HG02678 (cell line): ENCODE results near the gene NTN4.
"Not testable (repeated sequence)": the region's sequence is repeated elsewhere in the genome, so short reads cannot be mapped to it uniquely, and the experiment has no call there.

ENCODE experiments used
- ATAC-seq: cut with Tn5 transposase; IDR thresholded peaks from one replicate; pipeline ENCODE4 v1.9.1; 2021; ENCODE audit warnings: mild to moderate bottlenecking, moderate library complexity; ENCODE audit not compliant: unreplicated experiment

NTN4 gene

DNA sequence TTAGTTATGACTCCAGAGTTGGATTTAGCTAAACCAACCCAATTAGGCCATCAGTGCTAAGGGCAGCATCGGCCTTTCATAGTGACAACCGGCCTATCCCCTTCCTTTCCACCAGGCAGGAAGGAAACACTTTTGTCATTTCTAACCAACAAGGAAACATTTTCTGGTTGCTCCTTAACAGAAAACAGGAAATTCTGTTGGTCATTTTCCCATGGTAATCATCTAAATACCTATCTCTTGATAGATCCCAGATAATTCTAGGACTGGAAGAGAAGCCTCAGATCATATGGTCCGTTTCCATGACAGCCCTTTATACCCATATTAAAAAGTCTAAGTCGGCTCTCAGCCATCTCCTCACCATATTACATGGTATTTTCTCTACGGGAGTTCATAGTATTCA is 160.1 kb downstream of the NTN4 start:
- ATAC-seq = no peak

DNA sequence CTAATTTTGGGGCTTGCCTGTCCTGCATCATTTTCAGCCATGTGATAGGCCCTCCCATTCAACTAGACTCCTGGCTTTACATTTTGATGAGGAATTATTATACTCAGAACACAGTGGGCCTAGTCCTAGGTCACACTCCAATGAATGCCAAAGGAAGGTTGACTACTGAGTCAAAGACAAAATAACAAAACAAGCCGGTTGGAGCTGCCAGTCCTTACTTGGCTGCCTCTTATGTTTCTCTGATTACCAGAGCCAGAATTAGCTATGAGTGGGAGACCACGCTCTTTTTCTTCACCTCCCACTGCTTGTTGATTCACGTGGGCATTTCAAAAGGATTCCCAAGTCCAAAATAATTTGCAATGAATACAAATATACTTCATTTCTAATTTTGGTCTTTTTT is 161.2 kb downstream of the NTN4 start:
- no peak for ATAC-seq

- no peak for ATAC-seq
Measured at GRCh38 chr12:95626854-95627253, 163.7 kb downstream of the NTN4 start.

DNA sequence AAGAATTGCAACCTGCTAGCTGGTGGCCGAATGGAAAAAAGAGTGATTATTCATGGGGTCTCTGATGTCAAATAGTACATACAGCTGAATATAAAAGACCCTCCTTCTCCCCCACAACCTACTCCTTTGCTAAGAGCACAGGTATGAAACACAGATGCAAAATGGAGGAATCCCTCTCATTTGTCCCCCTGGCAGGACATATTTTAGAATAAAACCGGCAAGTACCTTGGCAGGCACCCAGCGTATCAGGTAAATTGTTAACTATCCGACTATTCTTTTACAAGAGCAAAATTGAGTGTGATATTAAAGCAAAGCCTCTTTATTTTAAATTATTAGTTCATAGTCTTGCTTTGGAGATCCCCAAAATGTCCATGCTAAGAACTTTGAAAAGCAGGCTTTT is 165.6 kb downstream of the NTN4 start:
- no peak for ATAC-seq

DNA sequence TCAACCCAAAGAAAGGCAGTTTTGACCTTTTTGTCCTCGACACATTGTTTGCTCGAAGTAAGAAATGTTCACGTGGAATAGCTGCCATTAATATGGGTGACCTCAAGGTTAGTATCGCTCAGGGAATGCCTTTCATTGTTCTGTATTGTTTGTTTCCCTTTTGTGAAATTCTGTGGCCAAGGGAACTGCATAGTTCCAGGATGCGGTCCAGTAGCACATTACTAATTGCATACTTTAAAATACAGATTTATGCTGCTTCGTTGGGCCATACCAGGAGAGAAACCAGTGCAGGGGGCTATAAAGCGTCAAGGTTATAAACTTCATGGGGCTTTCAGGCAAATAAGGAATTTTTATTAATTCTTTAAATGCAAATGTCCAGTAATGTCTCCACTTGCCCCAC is 166.0 kb downstream of the NTN4 start:
- ATAC-seq = no peak

DNA sequence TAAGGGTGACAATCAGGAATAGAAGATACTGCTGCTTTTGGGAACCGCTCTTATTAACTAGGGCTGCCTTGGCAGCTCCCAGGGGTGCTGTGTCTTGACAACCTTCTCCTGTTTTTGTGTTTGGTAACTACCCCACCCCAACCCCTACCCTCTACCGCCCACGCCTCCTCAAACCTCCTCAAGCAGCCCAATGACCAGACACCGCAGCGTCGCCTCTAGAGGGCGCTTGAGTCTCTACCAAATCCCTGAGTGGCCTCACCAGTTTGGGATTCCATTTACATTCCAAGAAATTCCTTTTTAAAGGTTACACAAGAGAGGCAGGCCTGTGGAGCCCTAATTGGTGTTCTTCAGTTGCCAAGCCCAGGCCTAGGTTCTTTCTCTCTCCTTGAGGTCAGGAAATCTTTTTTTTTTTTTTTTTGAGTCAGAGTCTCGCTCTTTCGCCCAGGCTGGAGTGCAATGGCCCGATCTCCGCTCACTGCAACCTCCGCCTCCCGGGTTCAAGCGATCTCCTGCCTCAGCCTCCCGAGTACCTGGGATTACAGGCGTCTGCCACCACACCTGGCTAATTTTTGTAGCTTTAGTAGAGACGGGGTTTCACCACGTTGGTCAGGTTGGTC is 166.9 kb downstream of the NTN4 start:
- no peak for ATAC-seq

- no peak for ATAC-seq
Measured at GRCh38 chr12:95622879-95623278, 167.7 kb downstream of the NTN4 start.

- ATAC-seq = no peak
Measured at GRCh38 chr12:95621725-95622124, 168.8 kb downstream of the NTN4 start.

GRCh38 chr12:95620171-95620570 is 170.4 kb downstream of the NTN4 start:
- ATAC-seq = no peak

GRCh38 chr12:95616470-95616869 is 174.1 kb downstream of the NTN4 start:
- ATAC-seq = not testable (repeated sequence)

DNA sequence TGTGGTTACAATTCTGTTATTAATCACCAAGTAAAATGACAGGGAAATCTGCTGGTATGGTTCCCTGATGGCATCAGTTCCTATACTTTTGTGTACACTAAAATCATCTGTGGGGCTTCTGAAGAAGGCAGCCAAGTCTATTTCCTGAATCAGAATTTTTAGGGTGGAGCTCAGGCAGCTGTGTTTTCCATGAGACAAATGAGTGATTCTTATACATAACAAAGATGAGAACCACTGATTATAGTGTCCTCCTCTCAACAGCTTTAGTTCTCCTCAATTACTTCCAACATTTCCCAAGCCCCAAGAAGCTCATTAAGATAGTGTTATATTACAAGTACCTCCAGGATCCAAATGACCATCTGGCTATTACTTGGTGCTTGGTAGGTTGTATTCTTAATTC is 174.8 kb downstream of the NTN4 start:
- ATAC-seq = no peak

DNA sequence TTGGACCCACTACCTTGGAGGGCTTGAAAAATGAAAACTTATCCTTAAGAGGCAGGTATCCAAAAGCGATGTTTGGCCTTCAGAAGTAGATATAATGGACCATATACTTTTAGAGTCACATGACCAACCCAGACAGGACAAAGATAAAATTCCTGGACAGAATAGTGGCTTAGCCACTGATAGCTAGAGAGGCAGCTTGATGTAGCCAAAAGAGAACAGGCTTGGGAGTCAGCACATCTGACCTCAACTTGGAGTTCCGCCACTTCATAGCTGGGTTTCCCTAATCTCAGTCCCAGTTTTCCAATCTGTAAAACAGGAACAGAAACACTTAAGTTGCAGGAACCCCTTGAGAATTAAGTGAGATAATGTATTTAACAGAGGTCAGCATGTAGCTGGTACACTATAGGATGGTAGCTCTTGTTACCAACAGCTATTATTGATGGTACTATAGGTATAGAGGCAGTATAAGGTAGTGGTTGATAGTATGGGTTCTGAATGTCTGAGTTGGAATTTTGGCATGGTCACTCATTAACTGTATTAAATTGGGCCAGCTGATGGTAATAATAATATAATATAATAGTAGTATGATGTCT is 176.1 kb downstream of the NTN4 start:
- no peak for ATAC-seq

DNA sequence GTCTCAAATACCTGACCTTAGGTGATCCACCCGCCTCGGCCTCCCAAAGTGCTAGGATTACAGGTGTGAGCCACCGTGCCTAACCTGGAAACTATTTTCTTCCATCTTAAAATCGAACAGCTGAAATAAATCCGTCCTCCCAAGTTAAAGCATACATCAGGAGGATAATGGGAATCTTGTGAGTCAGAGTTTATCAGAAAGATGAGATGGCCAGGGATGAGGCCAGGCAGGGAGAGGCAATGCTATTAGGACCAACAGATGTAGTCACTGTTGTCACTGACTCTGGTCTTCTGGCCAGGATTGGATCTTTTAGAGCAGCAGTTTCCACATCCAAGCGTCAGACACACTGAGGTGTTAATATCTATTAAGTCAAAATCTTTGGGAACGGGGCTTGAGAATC is 177.5 kb downstream of the NTN4 start:
- ATAC-seq = no peak

GRCh38 chr12:95611676-95612309 is 178.8 kb downstream of the NTN4 start:
- ATAC-seq = no peak

DNA sequence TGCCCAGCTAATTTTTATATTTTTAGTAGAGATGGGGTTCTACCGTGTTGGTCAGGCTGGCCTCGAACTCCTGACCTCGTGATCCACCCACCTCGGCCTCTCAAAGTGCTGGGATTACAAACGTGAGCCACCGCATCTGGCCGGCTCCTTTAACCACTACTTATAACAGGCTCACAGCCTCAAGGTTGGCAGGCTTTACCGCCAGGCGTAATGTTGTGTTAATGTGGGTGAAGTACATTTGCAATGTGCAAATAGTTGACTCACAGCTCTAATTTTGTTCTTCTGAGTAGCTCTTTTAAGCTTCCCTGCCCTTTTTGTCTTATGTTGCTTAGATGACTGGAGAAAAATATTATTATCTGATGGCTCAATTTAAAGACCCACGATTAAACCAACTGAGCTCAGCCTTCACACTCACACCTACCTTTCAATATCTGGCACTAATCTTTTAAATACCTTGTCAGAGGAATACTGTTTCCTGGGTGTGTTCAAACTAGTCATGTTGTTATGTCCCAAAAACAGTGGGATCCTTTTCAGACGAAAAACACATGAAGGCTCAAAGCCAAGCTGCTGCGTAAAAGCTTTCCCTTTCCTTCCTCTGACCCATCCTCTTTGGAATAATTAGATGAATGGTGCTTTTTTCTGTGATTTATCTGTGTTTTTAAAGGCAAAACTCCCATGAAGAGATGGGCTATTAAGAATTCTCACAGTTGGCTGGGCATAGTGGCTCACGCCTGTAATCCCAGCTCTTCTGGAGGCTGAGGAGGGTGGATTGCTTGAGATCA is 182.1 kb downstream of the NTN4 start:
- ATAC-seq = no peak
